H1 (cell line): ENCODE measurements around the gene CIBAR2.

Experiments used
- BACH1 ChIP-seq: IDR thresholded peaks from 2 replicates; pipeline ENCODE4 v1.6.1; 2012; ENCODE audit warnings: low read length, improper control_type of control experiment
- CBX8 ChIP-seq: fragments of 300-800, 300-1000 bp; sonication (generic); IDR thresholded peaks from 2 replicates; pipeline ENCODE4 v1.7.1; 2016; ENCODE audit warnings: low read depth, low read length, borderline replicate concordance
- CHD1 ChIP-seq: IDR thresholded peaks from 2 replicates; pipeline ENCODE4 v1.6.1; 2012; ENCODE audit warnings: low read depth, low read length, improper control_type of control experiment
- CTCF ChIP-seq, 3 experiments: IDR thresholded peaks; 1 replicate in 2 of 3; 2 replicates in 1 of 3; pipeline versions ENCODE4 v1.5.1 to v1.6.1; 2011; ENCODE audit warnings: low read length in 3 of 3, mild to moderate bottlenecking in 3 of 3, inconsistent platforms in 2 of 3, low read depth in 1 of 3, moderate library complexity in 1 of 3; ENCODE audit not compliant: insufficient read depth in 1 of 3; ENCODE audit errors: control extremely low read depth in 1 of 3
- HDAC6 ChIP-seq: IDR thresholded peaks from one replicate; pipeline ENCODE4 v1.7.1; 2012; ENCODE audit warnings: low read depth, mild to moderate bottlenecking, inconsistent platforms, low read length, moderate library complexity
- RAD21 ChIP-seq, 2 experiments: IDR thresholded peaks in 1 of 2; conservative IDR thresholded peaks in 1 of 2; 2 replicates each; pipeline ENCODE4 v1.6.1; 2011; ENCODE audit warnings: low read depth in 2 of 2, low read length in 2 of 2, improper control_type of control experiment in 1 of 2, inconsistent platforms in 1 of 2, mild to moderate bottlenecking in 1 of 2, moderate library complexity in 1 of 2
- RXRA ChIP-seq: IDR thresholded peaks from 2 replicates; pipeline ENCODE4 v1.6.1; 2011; ENCODE audit warnings: low read depth, mild to moderate bottlenecking, low read length, moderate library complexity; ENCODE audit not compliant: insufficient read depth
- SIN3A ChIP-seq, 2 experiments: IDR thresholded peaks in 1 of 2; conservative IDR thresholded peaks in 1 of 2; 2 replicates each; pipeline ENCODE4 v1.6.1; 2011 to 2012; ENCODE audit warnings: low read length in 2 of 2, improper control_type of control experiment in 1 of 2, low read depth in 1 of 2, mild to moderate bottlenecking in 1 of 2
- TAF1 ChIP-seq: IDR thresholded peaks from 2 replicates; pipeline ENCODE4 v1.6.1; 2011; ENCODE audit warnings: mild to moderate bottlenecking, low read depth, low read length

GRCh38 chr16:85100265-85100664 lies 12.0 kb downstream of the CIBAR2 start:
- TF ChIP-seq CTCF (IDR thresholded peaks at IDR 0.05; ENCODE audit: control extremely low read depth in 1 of 3, insufficient read depth in 1 of 3, low read depth in 1 of 3, low read length in 3 of 3) (no peak), SIN3A (conservative IDR thresholded peaks at IDR 0.05 in 1 of 2, IDR thresholded peaks at IDR 0.05 in 1 of 2; ENCODE audit: low read depth in 1 of 2, low read length in 2 of 2) (no peak), HDAC6 (no peak), RXRA (no peak), CBX8 (no peak), CHD1 (no peak), RAD21 (IDR thresholded peaks at IDR 0.05 in 1 of 2, conservative IDR thresholded peaks at IDR 0.05 in 1 of 2; ENCODE audit: low read depth in 2 of 2, low read length in 2 of 2) (no peak), TAF1 (no peak), BACH1 (no peak)
